ENCODE measurements around the gene ABCD3.

DNA sequence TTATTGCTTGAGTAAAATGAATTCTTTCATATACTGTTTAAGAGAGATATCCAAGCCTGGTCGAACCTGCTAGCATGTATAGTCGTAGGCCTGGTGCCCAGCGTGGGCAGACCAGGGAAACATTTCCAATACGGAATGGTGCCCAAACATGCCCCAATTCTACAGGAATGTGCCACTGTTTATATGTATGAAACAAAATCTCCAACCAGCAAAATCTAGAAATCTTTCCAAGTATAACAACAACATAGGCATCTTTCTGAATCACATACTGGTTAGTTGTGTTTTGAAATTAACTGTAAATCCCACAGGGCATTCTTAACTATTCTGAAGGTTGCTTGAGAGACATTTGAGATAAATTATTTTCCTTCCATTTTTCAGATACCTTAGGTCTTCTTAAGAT is 17.0 kb upstream of the ABCD3 start:
- TF ChIP-seq EZH2 (IDR thresholded peaks at IDR 0.05; ENCODE audit: insufficient read depth, poor library complexity, severe bottlenecking) (no peak), EZH2phosphoT487 (IDR thresholded peaks at IDR 0.05; ENCODE audit: insufficient read depth, low read depth) (no peak)

All from GM23248 (cell line).